K562 (cell line): ENCODE data around the gene LSS. TPM values are rescaled to one million over a fixed set of nuclear protein-coding genes. Genes with fewer than 3 reads are reported as not detected.

ENCODE experiments used
- ATAC-seq: fragments of 200-7000 bp; cut with Tn5 transposase; 3 replicates; pipeline ENCODE4 v1.9.1; 2020; ENCODE audit warnings: moderate library complexity
- BruUV-seq: library from RNA; stranded (reverse); fragments of 400-500 nt; replicated peaks from 2 replicates; lab custom pipeline; 2021; lab: Mats Ljungman, UMichigan
- CTCF ChIA-PET: fragments of 300-600 bp; formaldehyde crosslinking; extraction: SDS; loops from one replicate; lab custom pipeline; 2021; ENCODE audit warnings: low intra/inter-chr PET ratio; lab: Yijun Ruan, JAX
- POLR2A ChIA-PET: fragments of 300-600, 350-650 bp; sonication (Branson Sonifier 250); formaldehyde crosslinking; extraction: SDS; loops from one replicate; lab custom pipeline; 2021; ENCODE audit warnings: antibody characterized with exemption, inconsistent platforms; lab: Yijun Ruan, JAX
- DNase-seq, 4 experiments: peaks; one replicate each; pipeline versions ENCODE4 v3.0.0 to v3.0.0-alpha.2; 2011 to 2018; ENCODE audit warnings: low spot score in 3 of 4, mixed read lengths in 3 of 4; ENCODE audit errors: extremely low read depth in 1 of 4
- FAIRE-seq: peaks from 2 replicates; lab custom pipeline; 2011; peaks lifted over from hg19 to GRCh38; lab: Jason Lieb, UNC
- H2AFZ ChIP-seq: 2 replicates; pipeline ENCODE4 v1.6.0; 2011; ENCODE audit warnings: low read depth, low read length, control low read depth, inconsistent platforms
- H3K27ac ChIP-seq: fragments of 200-600 bp; 3 replicates; pipeline ENCODE4 v1.8.0; 2011; ENCODE audit warnings: low read depth, mild to moderate bottlenecking, control low read depth, inconsistent platforms, low read length, moderate library complexity, mixed read lengths; ENCODE audit errors: extremely low read depth
- H3K27me3 ChIP-seq, 2 experiments: fragments of 300-600 bp in 1 of 2; 2 replicates in 1 of 2; 3 replicates in 1 of 2; pipeline versions ENCODE4 v1.6.0 to v1.8.0; 2011; ENCODE audit warnings: inconsistent platforms in 2 of 2, low read length in 2 of 2, mild to moderate bottlenecking in 1 of 2, mixed read lengths in 1 of 2, moderate library complexity in 1 of 2; ENCODE audit not compliant: control insufficient read depth in 2 of 2, insufficient read depth in 2 of 2
- H3K36me3 ChIP-seq: fragments of 300-600 bp; 3 replicates; pipeline ENCODE4 v1.8.0; 2011; ENCODE audit warnings: mild to moderate bottlenecking, low read length, inconsistent platforms; ENCODE audit not compliant: control insufficient read depth, insufficient read depth
- H3K4me1 ChIP-seq, 2 experiments: fragments of 200-600 bp in 1 of 2; replicated peaks in 1 of 2; 2 replicates in 1 of 2; 3 replicates in 1 of 2; pipeline versions ENCODE4 v1.5.1 to v1.8.0; 2011; ENCODE audit warnings: inconsistent platforms in 2 of 2, low read length in 2 of 2, mild to moderate bottlenecking in 1 of 2, mixed read lengths in 1 of 2, moderate library complexity in 1 of 2; ENCODE audit not compliant: control insufficient read depth in 2 of 2, insufficient read depth in 2 of 2
- H3K4me2 ChIP-seq: 2 replicates; pipeline ENCODE4 v1.6.1; 2011; ENCODE audit warnings: low read length, control low read depth, inconsistent platforms, mixed read lengths; ENCODE audit not compliant: insufficient read depth
- H3K4me3 ChIP-seq: fragments of 200-600 bp; sonication (generic), shearing (Covaris generic); 2 replicates; pipeline ENCODE4 v1.5.1; 2016; ENCODE audit warnings: control low read depth, inconsistent platforms
- H3K79me2 ChIP-seq: fragments of 200-600 bp; 3 replicates; pipeline ENCODE4 v1.8.0; 2011; ENCODE audit warnings: low read length, inconsistent platforms; ENCODE audit not compliant: control insufficient read depth, insufficient read depth
- H3K9ac ChIP-seq, 2 experiments: 2 replicates each; pipeline versions ENCODE4 v1.6.0 to v1.6.1; 2011; ENCODE audit warnings: low read depth in 2 of 2, low read length in 2 of 2, control low read depth in 1 of 2, inconsistent platforms in 1 of 2, mild to moderate bottlenecking in 1 of 2, mixed read lengths in 1 of 2; ENCODE audit not compliant: insufficient read depth in 1 of 2
- H3K9me1 ChIP-seq: one replicate; pipeline ENCODE4 v1.6.0; 2011; ENCODE audit warnings: inconsistent platforms, mild to moderate bottlenecking, low read length, moderate library complexity; ENCODE audit not compliant: control insufficient read depth, insufficient read depth
- H3K9me3 ChIP-seq: replicated peaks from 2 replicates; pipeline ENCODE4 v1.5.1; 2011; ENCODE audit warnings: low read depth, low read length, inconsistent platforms; ENCODE audit not compliant: control insufficient read depth, insufficient read depth
- H4K20me1 ChIP-seq: replicated peaks from 2 replicates; pipeline ENCODE4 v1.6.1; 2011; ENCODE audit warnings: low read length, inconsistent platforms, mixed read lengths; ENCODE audit not compliant: control insufficient read depth, insufficient read depth
- CHCHD3 ChIP-seq: fragments of 250-450 bp; sonication (Bioruptor Pico); IDR thresholded peaks from 2 replicates; pipeline ENCODE4 v2.1.2; 2022; ENCODE audit warnings: mild to moderate bottlenecking
- DPF2 ChIP-seq: fragments of 450-650 bp; IDR thresholded peaks from 2 replicates; pipeline ENCODE4 v1.6.1; 2016
- HDAC3 ChIP-seq: fragments of 450-650 bp; IDR thresholded peaks from 2 replicates; pipeline ENCODE4 v1.6.1; 2018; ENCODE audit warnings: borderline replicate concordance, mild to moderate bottlenecking, moderate library complexity; ENCODE audit not compliant: partially characterized antibody
- KLF6 ChIP-seq: fragments of 250-450 bp; sonication (Bioruptor Pico); IDR thresholded peaks from 2 replicates; pipeline ENCODE4 v1.4.0; 2020; ENCODE audit warnings: mild to moderate bottlenecking, moderate library complexity, borderline replicate concordance
- POLR2G ChIP-seq: fragments of 200-400 bp; formaldehyde crosslinking; IDR thresholded peaks from 2 replicates; pipeline ENCODE4 v1.6.1; 2017; ENCODE audit warnings: low read depth, mild to moderate bottlenecking, antibody characterized with exemption, low read length, moderate library complexity
- TEAD1 ChIP-seq, 2 experiments: fragments of 450-650 bp in 1 of 2; sonication (generic) in 1 of 2; formaldehyde crosslinking; IDR thresholded peaks; 2 replicates each; pipeline versions ENCODE4 v1.4.0 to v1.8.0; 2020 to 2022; ENCODE audit warnings: mild to moderate bottlenecking in 2 of 2, missing genetic modification reagents in 1 of 2
- YBX1 ChIP-seq: fragments of 450-650 bp; IDR thresholded peaks from 2 replicates; pipeline ENCODE4 v1.7.1; 2016; ENCODE audit warnings: mild to moderate bottlenecking
- ZNF444 ChIP-seq: fragments of 250-450 bp; sonication (Bioruptor Pico); IDR thresholded peaks from 2 replicates; pipeline ENCODE4 v1.4.0; 2020; ENCODE audit warnings: mild to moderate bottlenecking, moderate library complexity
- ZNF778 ChIP-seq: fragments of 450-650 bp; formaldehyde crosslinking; IDR thresholded peaks from 2 replicates; pipeline ENCODE4 v1.4.0; 2020; ENCODE audit warnings: mild to moderate bottlenecking, moderate library complexity
- WGBS: fragments of 100-300 bp; shearing (Covaris generic); methylation state at CpG from one replicate; pipeline ENCODE4 v1.1.6; 2016; ENCODE audit warnings: low coverage, mixed read lengths; ENCODE audit not compliant: insufficient coverage; ENCODE audit errors: missing lambda C conversion rate; 5-methylcytosine and 5-hydroxymethylcytosine counted together
- in situ Hi-C: fragments of 300-500 bp; cut with MboI; formaldehyde crosslinking; loops from 4 replicates; pipeline ENCODE4 v1.15.0; 2018; ENCODE audit warnings: inconsistent platforms, mixed read lengths
- intact Hi-C: fragments of 100-400 bp; cut with micrococcal nuclease; formaldehyde crosslinking; loops from 2 replicates; pipeline ENCODE4 v1.14.2; 2022
- polyA plus RNA-seq, 8 experiments: library from polyadenylated mRNA; depleted of rRNA in 4 of 8; stranded (reverse) in 5 of 8; unstranded in 3 of 8; fragments of >200 nt; fragmentation: Nextera tagmentation in 2 of 8; fragmentation: Illumina TruSeq in 1 of 8; extraction: Ambion mirVana in 2 of 8; extraction: Trizol in 1 of 8; gene quantifications; 2 replicates each; pipeline versions ENCODE4 v1.2.1 to v1.2.3, GENCODE V29; 2011 to 2014; ENCODE audit warnings: inconsistent platforms in 1 of 8, missing spikeins in 1 of 8
- total RNA-seq, 7 experiments: library from RNA; depleted of rRNA in 6 of 7; stranded (reverse); fragments of >200 nt in 6 of 7; fragmentation: Illumina TruSeq in 2 of 7; extraction: Trizol in 2 of 7; gene quantifications; 2 replicates each; pipeline versions ENCODE4 v1.2.1 to v1.2.3, GENCODE V29; 2011 to 2021; ENCODE audit warnings: low replicate concordance in 1 of 7
- TF ChIP-seq, protein P1 (sequence below): sonication (generic); formaldehyde crosslinking; IDR thresholded peaks from 2 replicates; pipeline ENCODE4 v1.8.1; 2023; ENCODE audit warnings: mild to moderate bottlenecking, missing genetic modification reagents
- TF ChIP-seq, protein P2 (sequence below): sonication (generic); formaldehyde crosslinking; IDR thresholded peaks from 2 replicates; pipeline ENCODE4 v1.8.0; 2022; ENCODE audit warnings: missing genetic modification reagents, mild to moderate bottlenecking, borderline replicate concordance

The LSS gene
- total and polyA plus RNA-seq, 9 of the 15 experiments (the other 6 are each of a cell fraction or from before 2014, with no cell fraction given), result 2.2 to 89.5 (median 37.4) TPM

DNA sequence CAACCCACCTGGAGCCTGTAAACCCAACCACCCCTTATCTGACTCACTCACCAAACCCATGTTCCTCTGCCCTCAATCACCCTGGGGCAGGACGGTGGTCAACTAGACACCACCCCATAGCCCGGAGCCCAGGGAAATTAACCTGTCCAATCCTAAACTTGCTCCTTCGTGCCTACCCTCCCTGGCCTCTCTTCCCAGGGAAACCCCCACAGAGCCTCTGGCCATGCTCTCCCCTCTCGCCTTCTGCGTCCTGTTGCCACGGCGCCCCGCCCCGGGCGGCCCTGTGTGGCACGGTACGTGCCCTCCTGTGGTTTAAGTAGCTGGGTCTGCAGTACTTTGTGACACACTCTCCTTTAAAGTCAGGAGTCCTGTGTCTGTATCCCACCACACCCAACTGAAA is 69.2 kb downstream of the LSS start:
- POLR2A ChIA-PET, result no interaction called here
- CTCF ChIA-PET, result no interaction called here
- WGBS, result 86% methylated on average over 12 of the region's 12 CpGs
- no peak overlapping the region for H2AFZ ChIP-seq
- no peak overlapping the region for H3K4me2 ChIP-seq
- peaks cover 15% of the 10 kb centered on the region for H3K9me3 ChIP-seq
- no TSS peak for BruUV-seq
- no peak overlapping the region for H3K27ac ChIP-seq
- FAIRE-seq, result no peak
- H3K27me3 ChIP-seq, result no peaks in the 10 kb centered on the region
- no peaks in the 10 kb centered on the region for H4K20me1 ChIP-seq
- H3K4me3 ChIP-seq, result no peak overlapping the region
- no peak for DNase-seq
- H3K9ac ChIP-seq, result no peak overlapping the region
- H3K36me3 ChIP-seq, result peaks cover 64% of the 10 kb centered on the region; the same call in 2 of the 3 replicates
- in situ Hi-C loops, result no loop called here
- peaks cover 0 to 43% of the 10 kb centered on the region in 2 experiments; a peak in 3 of 5 replicates for H3K4me1 ChIP-seq
- intact Hi-C loops, result no loop called here
- H3K9me1 ChIP-seq, result no peaks in the 10 kb centered on the region
- H3K79me2 ChIP-seq, result 0 out of 3 replicates have a peak, but pooled peaks cover 7% of the 10 kb centered on the region
- ATAC-seq, result no peak
- no peak for TF ChIP-seq CHCHD3
- 0 out of 2 replicates have a peak, but pooled peaks have one; percentile 6 for TF ChIP-seq POLR2G
- TF ChIP-seq YBX1, result no peak
- TF ChIP-seq, all 486 proteins: peak for 1

DNA sequence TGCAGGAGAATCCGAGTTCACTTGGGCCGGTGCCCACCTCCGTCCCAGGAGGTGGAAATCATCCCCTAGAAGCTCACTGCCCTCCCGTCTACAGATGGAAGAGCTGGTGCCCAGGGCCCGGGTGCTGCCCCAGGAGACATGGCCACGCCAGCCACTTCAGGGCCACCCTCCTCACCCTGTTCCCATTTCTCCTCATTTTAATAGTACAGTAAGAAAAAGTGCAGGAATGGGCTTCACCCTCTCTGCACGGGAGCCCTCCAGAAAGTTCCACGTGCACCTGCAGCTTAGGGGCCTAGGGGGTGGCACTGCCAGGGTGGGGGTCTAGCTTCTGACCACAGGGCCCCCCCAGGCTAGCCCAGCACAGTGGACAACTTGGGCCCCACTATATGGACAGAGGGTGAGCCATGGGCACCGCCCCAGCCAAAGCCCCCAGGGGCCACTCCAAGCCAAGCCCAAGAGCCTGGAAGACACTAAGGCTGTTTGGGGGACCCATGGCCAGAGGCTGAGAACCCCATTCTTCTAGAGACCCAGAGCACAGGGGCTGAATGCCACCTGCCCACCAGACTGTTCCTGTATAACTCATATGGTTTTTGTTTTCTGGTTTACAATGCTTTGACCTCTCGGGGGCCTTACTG is 69.8 kb downstream of the LSS start:
- H3K9me1 ChIP-seq, result no peaks in the 10 kb centered on the region
- peaks cover 15% of the 10 kb centered on the region for H3K9me3 ChIP-seq
- no peak overlapping the region for H3K9ac ChIP-seq
- FAIRE-seq, result no peak
- ATAC-seq, result no peak
- no peak overlapping the region for H3K4me2 ChIP-seq
- 0 out of 3 replicates have a peak, but pooled peaks cover 7% of the 10 kb centered on the region for H3K79me2 ChIP-seq
- WGBS, result 86% methylated on average over 10 of the region's 10 CpGs
- no peak overlapping the region for H3K4me3 ChIP-seq
- TF ChIP-seq DPF2 (no peak), ZNF778 (CRISPR knock-in tag) (no peak), TEAD1 (CRISPR knock-in tag; IDR thresholded peaks at IDR 0.05) (no peak), KLF6 (CRISPR knock-in tag) (no peak), ZNF444 (CRISPR knock-in tag) (no peak), HDAC3 (no peak)
- TF ChIP-seq, protein P1, sequence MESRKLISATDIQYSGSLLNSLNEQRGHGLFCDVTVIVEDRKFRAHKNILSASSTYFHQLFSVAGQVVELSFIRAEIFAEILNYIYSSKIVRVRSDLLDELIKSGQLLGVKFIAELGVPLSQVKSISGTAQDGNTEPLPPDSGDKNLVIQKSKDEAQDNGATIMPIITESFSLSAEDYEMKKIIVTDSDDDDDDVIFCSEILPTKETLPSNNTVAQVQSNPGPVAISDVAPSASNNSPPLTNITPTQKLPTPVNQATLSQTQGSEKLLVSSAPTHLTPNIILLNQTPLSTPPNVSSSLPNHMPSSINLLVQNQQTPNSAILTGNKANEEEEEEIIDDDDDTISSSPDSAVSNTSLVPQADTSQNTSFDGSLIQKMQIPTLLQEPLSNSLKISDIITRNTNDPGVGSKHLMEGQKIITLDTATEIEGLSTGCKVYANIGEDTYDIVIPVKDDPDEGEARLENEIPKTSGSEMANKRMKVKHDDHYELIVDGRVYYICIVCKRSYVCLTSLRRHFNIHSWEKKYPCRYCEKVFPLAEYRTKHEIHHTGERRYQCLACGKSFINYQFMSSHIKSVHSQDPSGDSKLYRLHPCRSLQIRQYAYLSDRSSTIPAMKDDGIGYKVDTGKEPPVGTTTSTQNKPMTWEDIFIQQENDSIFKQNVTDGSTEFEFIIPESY, result no peak
- TF ChIP-seq, protein P2, sequence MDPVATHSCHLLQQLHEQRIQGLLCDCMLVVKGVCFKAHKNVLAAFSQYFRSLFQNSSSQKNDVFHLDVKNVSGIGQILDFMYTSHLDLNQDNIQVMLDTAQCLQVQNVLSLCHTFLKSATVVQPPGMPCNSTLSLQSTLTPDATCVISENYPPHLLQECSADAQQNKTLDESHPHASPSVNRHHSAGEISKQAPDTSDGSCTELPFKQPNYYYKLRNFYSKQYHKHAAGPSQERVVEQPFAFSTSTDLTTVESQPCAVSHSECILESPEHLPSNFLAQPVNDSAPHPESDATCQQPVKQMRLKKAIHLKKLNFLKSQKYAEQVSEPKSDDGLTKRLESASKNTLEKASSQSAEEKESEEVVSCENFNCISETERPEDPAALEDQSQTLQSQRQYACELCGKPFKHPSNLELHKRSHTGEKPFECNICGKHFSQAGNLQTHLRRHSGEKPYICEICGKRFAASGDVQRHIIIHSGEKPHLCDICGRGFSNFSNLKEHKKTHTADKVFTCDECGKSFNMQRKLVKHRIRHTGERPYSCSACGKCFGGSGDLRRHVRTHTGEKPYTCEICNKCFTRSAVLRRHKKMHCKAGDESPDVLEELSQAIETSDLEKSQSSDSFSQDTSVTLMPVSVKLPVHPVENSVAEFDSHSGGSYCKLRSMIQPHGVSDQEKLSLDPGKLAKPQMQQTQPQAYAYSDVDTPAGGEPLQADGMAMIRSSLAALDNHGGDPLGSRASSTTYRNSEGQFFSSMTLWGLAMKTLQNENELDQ (CRISPR knock-in tag), result no peak
- POLR2A ChIA-PET, result interaction anchor here (1.1 kb wide), 1 partner anchor 77 kb away, joined by 4 read pairs; no protein-coding TSS in a partner anchor
- no peak overlapping the region for H3K27ac ChIP-seq
- peaks cover 58% of the 10 kb centered on the region; the same call in 2 of the 3 replicates for H3K36me3 ChIP-seq
- H2AFZ ChIP-seq, result no peak overlapping the region
- no peaks in the 10 kb centered on the region for H3K27me3 ChIP-seq
- CTCF ChIA-PET, result no interaction called here
- intact Hi-C loops (no loop called here), in situ Hi-C loops (no loop called here)
- no peak for DNase-seq
- H3K4me1 ChIP-seq, result peaks cover 3 to 49% of the 10 kb centered on the region in 2 experiments
- H4K20me1 ChIP-seq, result no peaks in the 10 kb centered on the region
- BruUV-seq, result no TSS peak
